ENCODE measurements around the gene C1orf87.

Gene C1orf87

GRCh38 chr1:60059468-60059867, 14.1 kb downstream of the C1orf87 start:
- DNase-seq (ENCODE audit: low spot score) = no peak

DNA sequence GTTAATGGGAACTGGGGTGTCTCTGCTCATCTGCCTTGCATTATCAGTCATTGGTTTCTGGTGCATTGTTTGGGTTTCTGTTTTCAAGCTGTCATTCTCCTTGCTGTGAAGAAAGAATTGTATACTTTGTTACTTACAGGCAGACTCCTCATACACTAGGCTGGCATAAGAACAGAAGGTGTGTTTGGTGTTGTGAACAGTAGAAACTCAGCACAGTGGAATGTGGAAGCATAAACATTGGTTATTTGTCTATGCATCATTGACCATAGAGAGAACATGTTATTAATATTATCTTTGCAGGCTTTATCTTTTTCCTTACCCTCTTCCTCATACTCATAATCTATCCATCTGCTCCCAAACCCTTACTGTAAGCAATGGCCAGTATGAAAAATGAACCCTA, 18.2 kb downstream of the C1orf87 start:
- no peak for DNase-seq (ENCODE audit: low spot score)

GRCh38 chr1:60054374-60054773, 19.2 kb downstream of the C1orf87 start:
- no peak for DNase-seq (ENCODE audit: low spot score)

- no peak for DNase-seq (ENCODE audit: low spot score)
Measured at GRCh38 chr1:60052601-60053000, 21.0 kb downstream of the C1orf87 start.

- no peak for DNase-seq (ENCODE audit: low spot score)
Measured at GRCh38 chr1:60051191-60051590, 22.4 kb downstream of the C1orf87 start.

GRCh38 chr1:60049188-60049587, 24.4 kb downstream of the C1orf87 start:
- no peak for DNase-seq (ENCODE audit: low spot score)

DNA sequence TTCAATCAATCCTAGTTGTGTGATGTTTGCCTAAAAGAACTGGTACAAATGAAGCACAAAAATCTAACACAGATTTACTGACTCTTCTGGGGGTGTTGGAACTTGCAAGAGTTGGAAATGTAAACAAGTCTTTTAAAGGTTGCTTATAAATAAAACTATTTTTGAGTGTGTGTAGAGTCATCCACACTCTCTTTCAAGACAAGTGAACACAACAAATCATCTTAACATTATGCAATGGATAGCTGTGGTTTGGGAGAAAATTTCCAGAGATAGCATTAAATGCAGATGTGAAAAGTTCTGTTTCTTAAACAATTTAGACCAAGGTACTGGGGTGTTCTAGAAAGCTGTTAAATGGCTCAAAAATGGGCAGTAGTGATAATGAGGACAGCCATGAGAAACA, 28.7 kb downstream of the C1orf87 start:
- no peak for DNase-seq (ENCODE audit: low spot score)

- DNase-seq (ENCODE audit: low spot score) = no peak
Measured at GRCh38 chr1:60041783-60042182, 31.8 kb downstream of the C1orf87 start.

DNA sequence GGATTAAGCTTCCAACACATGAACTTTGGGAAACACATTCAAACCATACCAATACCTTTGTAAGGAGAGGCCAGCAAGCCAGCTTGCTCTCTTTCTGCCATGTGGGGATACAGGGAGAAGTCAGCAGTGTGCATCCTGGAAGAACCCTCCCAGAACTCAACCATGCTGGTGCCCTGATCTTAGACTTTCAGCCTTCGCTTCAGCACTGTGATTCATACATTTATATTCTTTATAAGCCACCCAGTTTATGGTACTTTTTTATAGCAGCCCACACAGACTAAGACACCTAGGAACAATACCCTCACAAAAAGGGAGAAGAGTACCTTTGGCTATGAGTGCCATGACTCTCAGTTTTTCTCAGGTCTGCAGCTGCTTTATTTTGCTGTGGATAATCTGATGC, 35.9 kb downstream of the C1orf87 start:
- DNase-seq (ENCODE audit: low spot score) = no peak

GRCh38 chr1:60036856-60037460, 36.6 kb downstream of the C1orf87 start:
- no peak for DNase-seq (ENCODE audit: low spot score)

DNA sequence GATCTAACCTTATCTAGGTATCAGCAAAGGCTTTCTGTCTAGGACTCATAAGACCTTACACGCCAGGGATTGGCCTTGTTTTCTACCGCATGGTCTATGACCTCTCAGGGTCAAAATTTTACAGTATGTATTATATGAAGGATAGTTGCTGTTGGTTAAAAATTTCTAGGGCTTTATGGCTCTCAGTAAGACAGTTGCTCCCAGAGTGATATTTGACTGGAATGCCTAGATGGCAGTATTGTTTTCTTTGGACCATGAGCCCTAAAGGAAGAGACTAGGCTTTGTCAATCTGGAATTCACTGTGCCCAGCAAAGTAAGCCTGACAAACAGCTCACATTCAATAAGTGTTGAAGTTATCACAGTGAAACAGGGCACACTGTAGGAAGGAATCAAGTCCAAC, 37.6 kb downstream of the C1orf87 start:
- DNase-seq (ENCODE audit: low spot score) = peak; percentile 32

- no peak for DNase-seq (ENCODE audit: low spot score)
Measured at GRCh38 chr1:60034999-60035398, 38.6 kb downstream of the C1orf87 start.

- no peak for DNase-seq (ENCODE audit: low spot score)
Measured at GRCh38 chr1:60033066-60033465, 40.5 kb downstream of the C1orf87 start.

GRCh38 chr1:60031146-60031545, 42.4 kb downstream of the C1orf87 start:
- DNase-seq (ENCODE audit: low spot score) = no peak

GRCh38 chr1:60025552-60025951, 48.0 kb downstream of the C1orf87 start:
- DNase-seq (ENCODE audit: low spot score) = no peak

DNA sequence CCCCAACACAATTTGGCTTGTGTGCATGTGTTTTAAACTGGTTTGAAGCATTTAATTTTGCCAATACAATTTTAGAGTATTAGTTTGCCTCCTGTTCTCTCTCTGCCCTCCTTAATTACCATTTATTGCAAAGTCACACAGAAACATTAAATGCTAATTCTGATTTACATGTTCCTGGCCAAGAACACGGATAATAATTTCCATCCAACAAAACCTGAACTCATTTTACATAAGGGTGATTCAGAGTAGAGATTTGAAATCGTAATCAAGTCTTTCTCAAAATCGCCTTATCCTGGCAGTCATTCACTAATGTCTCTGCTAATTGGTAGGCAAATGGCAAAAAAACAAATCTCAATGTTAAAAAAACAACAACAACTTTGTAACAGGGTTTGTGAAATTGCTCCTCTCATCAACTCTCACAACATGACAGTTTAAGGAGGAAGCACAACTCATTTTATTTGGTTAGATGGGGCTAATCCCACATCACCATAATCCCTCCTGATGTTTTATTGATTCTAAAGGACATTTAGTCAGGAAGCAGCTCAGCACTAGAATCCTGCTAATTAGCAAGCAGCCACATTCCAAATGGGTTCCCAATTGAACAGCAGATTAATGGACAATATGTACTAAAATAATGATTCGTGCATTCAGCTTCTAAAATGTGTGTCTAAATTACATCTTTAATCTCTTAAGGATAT, 55.9 kb downstream of the C1orf87 start:
- no peak for DNase-seq (ENCODE audit: low spot score)

GRCh38 chr1:60010690-60011089, 62.9 kb downstream of the C1orf87 start:
- DNase-seq (ENCODE audit: low spot score) = no peak

DNA sequence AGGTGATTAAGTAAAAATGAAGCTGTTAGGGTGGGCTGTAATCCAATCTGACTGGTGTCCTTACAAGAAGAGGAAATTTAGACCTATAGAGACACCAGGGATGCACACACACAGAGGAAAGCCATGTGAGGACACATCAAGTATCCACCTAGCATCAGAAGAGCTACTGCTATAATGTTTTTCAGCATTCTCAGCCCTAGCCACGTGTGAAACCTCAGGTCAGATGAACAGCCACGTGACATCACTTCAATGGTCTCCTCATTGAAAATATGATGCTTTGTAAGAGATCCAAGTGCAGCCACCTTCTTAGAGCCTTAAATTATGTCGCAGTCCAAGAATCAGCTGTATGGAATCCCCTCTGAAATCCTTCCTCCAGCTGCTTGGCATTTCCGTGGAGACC, 65.1 kb downstream of the C1orf87 start:
- no peak for DNase-seq (ENCODE audit: low spot score)

DNA sequence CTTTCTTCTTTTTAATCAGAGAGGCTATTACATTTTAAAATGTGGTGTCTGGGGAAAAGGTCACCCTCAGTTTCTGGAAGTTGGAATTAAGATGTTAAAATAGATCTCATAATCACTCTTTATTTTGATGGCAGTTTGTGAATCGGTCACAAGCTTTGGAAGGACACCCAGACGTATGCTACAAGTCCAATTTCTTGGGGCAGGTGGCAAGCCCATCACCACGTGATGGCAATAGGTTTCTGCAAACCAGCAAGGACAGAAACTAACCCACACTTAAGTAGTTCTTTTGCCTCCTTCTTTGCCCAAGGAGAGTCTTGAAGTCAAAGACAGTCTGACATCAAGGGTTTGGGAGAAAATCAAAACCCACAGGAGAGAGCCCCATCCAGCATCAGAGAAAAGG, 72.9 kb downstream of the C1orf87 start:
- DNase-seq (ENCODE audit: low spot score) = no peak

GRCh38 chr1:59999746-60000145, 73.8 kb downstream of the C1orf87 start:
- DNase-seq (ENCODE audit: low spot score) = no peak

- no peak for DNase-seq (ENCODE audit: low spot score)
Measured at GRCh38 chr1:59999006-59999405, 74.6 kb downstream of the C1orf87 start.

DNA sequence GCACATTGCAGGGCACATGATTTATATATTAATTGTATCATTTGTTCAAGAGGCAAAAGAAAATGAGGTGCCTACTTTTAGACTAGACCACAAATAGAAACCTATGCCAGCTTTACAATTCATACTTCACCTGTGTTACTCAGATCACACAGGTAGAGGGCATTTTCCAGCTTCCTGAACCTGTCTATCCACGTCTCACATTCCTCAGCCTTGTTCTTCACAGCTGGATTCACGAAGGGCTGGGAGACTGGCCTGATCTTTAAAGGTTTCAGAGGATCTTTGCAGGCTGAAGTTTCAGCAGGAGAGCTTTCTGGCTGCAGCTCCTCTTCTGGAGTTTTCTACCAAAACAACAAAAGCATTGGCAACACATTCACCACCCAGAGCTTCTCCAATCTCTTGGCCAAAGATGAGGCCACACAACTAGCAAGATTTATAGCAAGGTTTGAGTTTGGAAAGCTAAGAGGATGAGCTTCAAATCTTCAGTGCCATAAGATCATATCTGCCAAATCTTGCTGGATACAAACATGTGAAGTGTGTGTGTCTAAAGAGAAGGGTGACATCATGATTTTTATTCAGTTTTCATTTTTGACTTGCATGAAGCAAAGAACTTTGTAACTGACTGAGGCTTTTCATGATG, 76.0 kb downstream of the C1orf87 start:
- DNase-seq (ENCODE audit: low spot score) = peak; percentile 53
